GM12873 (cell line): ENCODE data around the gene VWCE.

Experiments
- TF ChIP-seq, protein P1 (sequence below): IDR thresholded peaks from 2 replicates; pipeline ENCODE4 v1.5.1; 2012; ENCODE audit warnings: low read depth, mild to moderate bottlenecking, moderate library complexity, low read length, control low read depth; ENCODE audit not compliant: insufficient read depth; ENCODE audit errors: missing control alignments

VWCE gene

DNA sequence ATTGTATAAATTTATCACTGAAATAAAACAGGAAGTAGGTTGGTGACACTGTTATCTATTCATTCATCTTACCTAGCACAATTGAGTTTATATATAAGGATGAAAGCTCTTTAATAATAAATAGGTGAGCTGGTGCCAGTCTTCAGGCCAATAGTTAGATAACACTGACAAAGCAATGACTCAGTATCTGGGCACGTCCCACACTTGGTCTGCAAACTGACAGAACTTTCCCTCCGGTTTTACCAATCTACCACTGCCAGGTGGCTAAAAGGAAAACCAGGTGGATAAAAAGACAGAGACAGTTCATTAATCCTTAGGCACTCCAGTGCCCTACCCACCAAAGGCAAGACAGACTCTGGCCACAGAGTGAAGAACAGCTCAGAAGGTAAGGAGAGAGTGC is 20.1 kb upstream of the VWCE start:
- TF ChIP-seq, protein P1, sequence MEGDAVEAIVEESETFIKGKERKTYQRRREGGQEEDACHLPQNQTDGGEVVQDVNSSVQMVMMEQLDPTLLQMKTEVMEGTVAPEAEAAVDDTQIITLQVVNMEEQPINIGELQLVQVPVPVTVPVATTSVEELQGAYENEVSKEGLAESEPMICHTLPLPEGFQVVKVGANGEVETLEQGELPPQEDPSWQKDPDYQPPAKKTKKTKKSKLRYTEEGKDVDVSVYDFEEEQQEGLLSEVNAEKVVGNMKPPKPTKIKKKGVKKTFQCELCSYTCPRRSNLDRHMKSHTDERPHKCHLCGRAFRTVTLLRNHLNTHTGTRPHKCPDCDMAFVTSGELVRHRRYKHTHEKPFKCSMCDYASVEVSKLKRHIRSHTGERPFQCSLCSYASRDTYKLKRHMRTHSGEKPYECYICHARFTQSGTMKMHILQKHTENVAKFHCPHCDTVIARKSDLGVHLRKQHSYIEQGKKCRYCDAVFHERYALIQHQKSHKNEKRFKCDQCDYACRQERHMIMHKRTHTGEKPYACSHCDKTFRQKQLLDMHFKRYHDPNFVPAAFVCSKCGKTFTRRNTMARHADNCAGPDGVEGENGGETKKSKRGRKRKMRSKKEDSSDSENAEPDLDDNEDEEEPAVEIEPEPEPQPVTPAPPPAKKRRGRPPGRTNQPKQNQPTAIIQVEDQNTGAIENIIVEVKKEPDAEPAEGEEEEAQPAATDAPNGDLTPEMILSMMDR, result no peak

DNA sequence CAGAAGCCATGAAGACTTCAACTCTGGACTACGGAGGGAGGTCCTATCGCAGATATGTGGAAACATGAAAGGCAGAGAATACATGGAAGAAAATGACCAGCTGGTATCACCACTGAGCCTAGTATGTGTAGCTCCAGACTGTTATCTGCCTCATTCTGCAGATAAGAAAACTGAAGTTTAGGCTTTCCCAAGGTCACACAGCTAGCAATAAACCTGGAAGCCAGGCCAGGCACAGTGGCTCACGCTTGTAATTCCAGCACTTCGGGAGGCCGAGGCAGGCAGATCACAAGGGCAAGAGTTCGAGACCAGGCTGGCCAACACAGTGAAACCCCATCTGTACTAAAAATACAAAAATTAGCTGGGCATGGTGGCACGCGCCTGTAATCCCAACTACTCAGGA is 15.6 kb upstream of the VWCE start:
- TF ChIP-seq, protein P1, result no peak

DNA sequence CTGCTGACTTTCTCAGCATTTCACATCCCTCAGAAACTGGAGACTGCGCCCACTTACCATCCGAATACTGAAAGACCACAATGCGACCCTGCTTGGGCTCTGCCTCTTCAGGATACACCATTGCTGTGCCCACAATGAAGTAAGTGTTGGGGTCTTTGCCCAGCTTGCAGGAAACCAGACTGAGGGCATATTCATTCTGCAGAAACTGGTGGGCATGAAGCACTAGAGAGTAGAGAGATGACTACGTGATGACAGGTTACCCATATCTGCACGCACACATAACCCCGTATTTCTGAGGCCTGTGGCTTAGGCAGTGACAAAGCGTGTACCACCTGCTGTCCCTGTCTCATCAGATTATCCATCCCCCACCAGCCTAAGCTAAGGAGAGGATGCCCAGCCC is 14.6 kb upstream of the VWCE start:
- TF ChIP-seq, protein P1, result no peak

DNA sequence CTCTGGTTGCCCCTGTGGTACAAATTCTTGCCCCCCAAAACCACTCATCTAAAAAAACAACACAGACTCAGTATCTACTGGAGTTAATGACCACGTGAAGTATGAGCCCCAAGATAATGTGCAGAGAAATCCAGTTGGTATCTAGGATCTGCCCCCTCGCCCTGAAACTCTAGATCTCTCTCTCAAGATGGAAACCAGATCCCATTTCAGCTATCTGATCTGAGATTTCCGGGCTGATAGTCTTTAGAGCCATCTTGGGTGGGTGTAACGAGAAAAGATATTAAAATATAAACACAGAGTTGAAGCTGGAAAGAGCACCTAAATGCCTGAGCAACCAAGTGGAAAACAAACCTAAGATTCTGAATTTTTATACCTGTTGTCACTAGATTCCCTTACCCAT is 14.0 kb upstream of the VWCE start:
- TF ChIP-seq, protein P1, result no peak

DNA sequence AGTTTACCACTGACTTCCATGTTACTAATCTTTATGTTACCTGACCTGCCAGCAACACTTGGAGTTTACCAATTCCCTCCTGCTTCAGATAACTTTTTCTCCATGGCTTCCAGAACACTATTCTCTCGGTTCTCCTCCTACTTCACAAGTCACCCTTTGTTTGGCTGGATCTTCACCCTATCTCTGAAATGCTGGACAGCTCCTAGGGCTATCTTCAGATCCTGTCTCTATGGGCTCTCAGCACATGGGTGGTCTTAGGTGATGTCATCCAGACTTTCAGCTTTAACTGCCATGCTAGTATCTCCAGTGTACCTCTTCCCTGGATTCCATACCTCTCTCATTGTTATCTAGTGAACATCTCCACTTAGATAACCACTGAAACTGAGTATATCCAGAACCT is 12.2 kb upstream of the VWCE start:
- TF ChIP-seq, protein P1, result no peak

DNA sequence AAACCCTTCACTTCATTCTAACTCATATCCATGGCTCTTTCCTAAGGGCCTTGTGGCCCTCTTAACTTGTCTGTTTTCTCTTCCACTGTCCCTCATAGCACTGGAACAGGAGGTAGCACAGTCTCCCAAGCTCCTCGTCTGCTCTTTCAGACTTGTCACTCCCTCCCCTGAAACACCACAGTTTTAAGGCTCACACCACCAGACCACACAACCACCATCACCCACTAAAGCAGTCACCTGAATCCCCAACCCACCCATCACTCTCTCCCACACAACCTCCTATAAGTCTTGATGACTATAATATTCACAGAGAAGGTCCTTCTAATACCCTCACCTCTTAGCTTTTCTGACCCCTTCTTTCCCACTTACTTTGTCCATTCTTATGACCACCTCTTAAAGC is 11.1 kb upstream of the VWCE start:
- TF ChIP-seq, protein P1, result no peak

DNA sequence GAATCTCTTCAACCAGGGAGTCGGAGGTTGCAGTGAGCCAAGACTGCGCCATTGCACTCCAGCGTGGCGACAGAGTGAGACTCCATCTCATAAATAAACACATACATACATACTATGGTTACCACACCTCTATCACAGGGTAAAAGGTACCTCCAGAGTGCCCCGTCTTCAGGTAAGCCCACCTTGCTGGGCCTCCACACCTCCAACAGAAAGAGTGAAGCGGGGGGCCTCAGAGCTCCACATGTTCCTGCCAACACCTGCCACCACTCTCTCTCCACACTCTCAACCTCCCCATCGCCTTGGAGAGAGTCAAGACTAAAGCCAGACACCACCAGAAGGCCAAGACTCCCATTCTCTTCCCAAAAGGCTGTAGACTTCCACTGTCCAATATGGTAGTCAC is 10.3 kb upstream of the VWCE start:
- TF ChIP-seq, protein P1, result no peak
